ENCODE results near the gene TRDN. TPM values are rescaled to one million over a fixed set of nuclear protein-coding genes. Genes with fewer than 3 reads are reported as not detected.

TRDN gene
- total RNA-seq, 3 donors from 2014 or later, result 0.96 TPM; not detected in 2

- no peaks in the 10 kb centered on the region for H3K36me3 ChIP-seq
- H3K9me3 ChIP-seq, result no peaks in the 10 kb centered on the region
- no peak for DNase-seq (ENCODE audit: low spot score in 2 of 2)
- TF ChIP-seq, protein P1, sequence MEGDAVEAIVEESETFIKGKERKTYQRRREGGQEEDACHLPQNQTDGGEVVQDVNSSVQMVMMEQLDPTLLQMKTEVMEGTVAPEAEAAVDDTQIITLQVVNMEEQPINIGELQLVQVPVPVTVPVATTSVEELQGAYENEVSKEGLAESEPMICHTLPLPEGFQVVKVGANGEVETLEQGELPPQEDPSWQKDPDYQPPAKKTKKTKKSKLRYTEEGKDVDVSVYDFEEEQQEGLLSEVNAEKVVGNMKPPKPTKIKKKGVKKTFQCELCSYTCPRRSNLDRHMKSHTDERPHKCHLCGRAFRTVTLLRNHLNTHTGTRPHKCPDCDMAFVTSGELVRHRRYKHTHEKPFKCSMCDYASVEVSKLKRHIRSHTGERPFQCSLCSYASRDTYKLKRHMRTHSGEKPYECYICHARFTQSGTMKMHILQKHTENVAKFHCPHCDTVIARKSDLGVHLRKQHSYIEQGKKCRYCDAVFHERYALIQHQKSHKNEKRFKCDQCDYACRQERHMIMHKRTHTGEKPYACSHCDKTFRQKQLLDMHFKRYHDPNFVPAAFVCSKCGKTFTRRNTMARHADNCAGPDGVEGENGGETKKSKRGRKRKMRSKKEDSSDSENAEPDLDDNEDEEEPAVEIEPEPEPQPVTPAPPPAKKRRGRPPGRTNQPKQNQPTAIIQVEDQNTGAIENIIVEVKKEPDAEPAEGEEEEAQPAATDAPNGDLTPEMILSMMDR (IDR thresholded peaks at IDR 0.05), result no peak
- TF ChIP-seq POLR2AphosphoS5 (IDR thresholded peaks at IDR 0.05), result no peak
- no peak for TF ChIP-seq POLR2A (IDR thresholded peaks at IDR 0.05)
- no peaks in the 10 kb centered on the region for H3K4me1 ChIP-seq
- intact Hi-C loops (cut with DNase I; ENCODE audit: low total_unique reads), result no loop called here
- no peaks in the 10 kb centered on the region for H3K27me3 ChIP-seq
- H3K27ac ChIP-seq, result no peak overlapping the region
- no peak overlapping the region for H3K4me3 ChIP-seq
Measured at GRCh38 chr6:123550052-123550617, 86.6 kb downstream of the TRDN start.

DNA sequence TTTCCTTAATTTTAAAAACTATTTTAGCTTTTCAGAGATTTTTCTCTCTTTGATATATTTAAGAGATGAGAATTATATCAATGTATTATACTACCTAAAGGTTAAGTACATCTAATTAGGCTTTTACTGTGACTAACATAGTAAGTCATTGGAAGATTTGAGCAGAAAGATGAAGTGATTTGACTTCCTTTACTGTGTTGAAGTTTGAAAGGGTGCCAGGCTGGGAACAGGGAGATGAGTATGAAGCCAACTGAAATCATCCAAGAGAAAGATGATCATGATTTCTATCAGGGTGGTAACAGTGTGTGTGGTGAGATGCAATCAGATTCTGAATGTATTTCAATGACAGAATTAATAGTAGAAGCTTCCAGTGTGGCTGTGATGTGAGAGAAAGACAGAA lies 87.3 kb downstream of the TRDN start:
- Histone ChIP-seq H3K27ac (no peak overlapping the region), H3K4me3 (no peak overlapping the region), H3K27me3 (no peaks in the 10 kb centered on the region), H3K9me3 (no peaks in the 10 kb centered on the region), H3K4me1 (no peaks in the 10 kb centered on the region), H3K36me3 (no peaks in the 10 kb centered on the region)
- no peak for DNase-seq (ENCODE audit: low spot score in 2 of 2)
- TF ChIP-seq, protein P1 (IDR thresholded peaks at IDR 0.05), result no peak
- TF ChIP-seq POLR2A (IDR thresholded peaks at IDR 0.05) (no peak), POLR2AphosphoS5 (IDR thresholded peaks at IDR 0.05) (no peak)
- intact Hi-C loops (cut with DNase I; ENCODE audit: low total_unique reads), result no loop called here

GRCh38 chr6:123547216-123547978 lies 89.4 kb downstream of the TRDN start:
- Histone ChIP-seq H3K4me3 (no peak overlapping the region), H3K27ac (no peak overlapping the region), H3K27me3 (no peaks in the 10 kb centered on the region), H3K4me1 (no peaks in the 10 kb centered on the region), H3K36me3 (no peaks in the 10 kb centered on the region), H3K9me3 (no peaks in the 10 kb centered on the region)
- TF ChIP-seq POLR2AphosphoS5 (IDR thresholded peaks at IDR 0.05) (no peak), POLR2A (IDR thresholded peaks at IDR 0.05) (no peak)
- TF ChIP-seq, protein P1 (IDR thresholded peaks at IDR 0.05), result no peak
- DNase-seq (ENCODE audit: low spot score in 2 of 2), result no peak
- intact Hi-C loops (cut with DNase I; ENCODE audit: low total_unique reads), result no loop called here

DNA sequence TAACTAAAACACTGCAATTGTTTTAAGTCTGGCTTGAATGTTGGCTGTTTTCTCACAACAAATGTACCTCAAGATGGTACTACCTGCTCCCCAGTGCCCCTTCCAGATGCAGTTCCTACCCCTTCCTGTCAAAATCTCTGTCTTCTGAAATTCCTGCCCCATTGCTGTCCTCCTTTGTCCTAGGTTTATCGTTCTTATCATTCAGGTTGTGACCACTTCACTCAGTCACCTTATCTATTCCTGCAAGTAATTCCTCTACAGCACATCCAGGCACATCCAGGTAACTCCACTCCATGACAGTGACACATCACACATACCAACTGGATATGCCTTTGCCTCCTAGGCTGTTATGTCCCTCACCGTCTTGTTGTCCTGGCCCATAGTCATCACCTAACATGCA lies 90.2 kb downstream of the TRDN start:
- no peak for DNase-seq (ENCODE audit: low spot score in 2 of 2)
- Histone ChIP-seq H3K9me3 (no peaks in the 10 kb centered on the region), H3K27me3 (no peaks in the 10 kb centered on the region), H3K4me3 (no peak overlapping the region), H3K27ac (no peak overlapping the region), H3K36me3 (no peaks in the 10 kb centered on the region), H3K4me1 (no peaks in the 10 kb centered on the region)
- TF ChIP-seq, protein P1 (IDR thresholded peaks at IDR 0.05), result no peak
- TF ChIP-seq POLR2A (IDR thresholded peaks at IDR 0.05), result no peak
- no peak for TF ChIP-seq POLR2AphosphoS5 (IDR thresholded peaks at IDR 0.05)
- intact Hi-C loops (cut with DNase I; ENCODE audit: low total_unique reads), result no loop called here

- Histone ChIP-seq H3K4me1 (no peaks in the 10 kb centered on the region), H3K9me3 (no peaks in the 10 kb centered on the region), H3K36me3 (no peaks in the 10 kb centered on the region), H3K27ac (no peak overlapping the region), H3K27me3 (no peaks in the 10 kb centered on the region), H3K4me3 (no peak overlapping the region)
- no peak for DNase-seq (ENCODE audit: low spot score in 2 of 2)
- intact Hi-C loops (cut with DNase I; ENCODE audit: low total_unique reads), result no loop called here
- TF ChIP-seq POLR2AphosphoS5 (IDR thresholded peaks at IDR 0.05) (no peak), POLR2A (IDR thresholded peaks at IDR 0.05) (no peak)
- TF ChIP-seq, protein P1 (IDR thresholded peaks at IDR 0.05), result no peak
Measured at GRCh38 chr6:123541462-123541861, 95.3 kb downstream of the TRDN start.

All from breast epithelium (tissue), 4 donors.